Sciatic nerve (tissue), 2 donors: Measurements from ENCODE around the gene IQGAP3. TPM values are rescaled to one million over a fixed set of nuclear protein-coding genes. Genes with fewer than 3 reads are reported as not detected.
A peak's percentile ranks its signal among the peaks of the same experiment; 100 is the strongest.

Source experiments
- ATAC-seq: fragments of 200-7000 bp; cut with Tn5 transposase; one replicate; pipeline ENCODE4 v1.9.1; 2020; ENCODE audit warnings: mild to moderate bottlenecking, moderate library complexity
- DNase-seq: peaks from one replicate; pipeline ENCODE4 v3.0.0-alpha.2; 2020; ENCODE audit warnings: low spot score
- intact Hi-C: fragments of 100-400 bp; cut with DNase I; formaldehyde crosslinking; loops from one replicate; pipeline ENCODE4 v1.14.2; 2022
- total RNA-seq: library from RNA; stranded (reverse); fragmentation: NEBNext Ultra II Directional; extraction: Animal tissue kit (Norgen Biotek cat#: 25700); gene quantifications from one replicate; pipeline ENCODE4 v1.2.1, GENCODE V29; 2021
- donor health status: DM: no; HTN: no; CAD: no.
- donor health status: DM: no; HTN: no; CAD: no.

IQGAP3 gene
- total RNA-seq, 1 donor from 2014 or later, result 0.76 TPM

DNA sequence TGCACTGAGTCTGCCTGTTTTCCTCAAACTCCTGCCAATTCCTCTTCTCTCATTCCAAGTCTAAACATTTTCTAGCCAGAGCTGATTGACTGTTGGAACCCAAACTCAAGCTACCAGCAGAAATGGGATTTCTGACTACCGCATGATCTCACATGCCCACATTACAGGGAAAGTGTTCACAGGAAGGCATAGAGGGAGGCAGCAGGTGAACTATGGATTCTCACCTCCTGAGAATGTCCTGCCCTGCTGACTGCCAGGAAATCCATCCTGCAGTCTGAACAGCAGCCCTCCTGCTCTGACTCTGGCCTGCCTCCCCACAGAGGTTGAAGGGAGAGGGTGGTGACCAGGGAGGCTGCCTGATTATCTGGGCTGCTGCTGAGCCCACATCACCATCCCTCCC is 22.5 kb downstream of the IQGAP3 start:
- DNase-seq (no peak), ATAC-seq (no peak)
- intact Hi-C loops, result no loop called here

DNA sequence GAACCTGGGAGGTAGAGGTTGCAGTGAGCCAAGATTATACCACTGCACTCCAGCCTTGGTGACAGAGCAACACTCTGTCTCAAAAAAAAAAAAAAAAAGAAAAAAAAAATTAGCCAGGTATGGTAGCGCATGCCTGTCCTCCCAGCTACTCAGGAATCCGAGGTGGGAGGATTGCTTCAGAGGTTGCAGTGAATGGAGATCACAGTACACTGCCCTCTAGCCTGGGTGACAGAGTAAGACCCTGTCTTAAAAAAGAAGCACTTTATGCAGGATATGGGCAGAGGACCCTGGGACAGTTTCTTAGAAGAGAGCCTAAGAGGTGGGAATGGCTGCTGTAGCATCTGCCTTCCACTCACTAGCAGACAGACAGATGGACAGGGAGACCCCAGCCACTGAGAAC is 23.0 kb downstream of the IQGAP3 start:
- intact Hi-C loops, result no loop called here
- DNase-seq (no peak), ATAC-seq (no peak)

DNA sequence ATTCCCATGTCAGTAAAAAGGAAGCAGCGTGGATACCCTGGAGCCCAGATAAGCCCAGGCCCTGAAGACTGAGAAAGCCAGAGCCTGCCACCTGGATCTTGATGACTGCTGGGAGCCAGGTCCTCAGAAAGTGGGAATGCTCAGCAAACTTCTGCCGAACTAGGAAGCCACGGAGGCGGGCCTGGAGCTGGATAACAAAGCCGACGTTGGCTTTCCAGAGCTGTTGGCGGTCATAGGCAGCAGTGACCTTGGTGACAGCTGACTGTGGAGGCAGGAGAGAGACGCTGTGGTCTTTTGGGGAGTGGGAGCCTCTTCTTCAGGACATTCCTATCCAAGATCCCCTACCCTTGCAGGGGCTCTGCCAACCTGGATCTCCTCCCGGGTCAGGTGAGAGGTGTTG is 24.4 kb downstream of the IQGAP3 start:
- no peak for ATAC-seq
- DNase-seq, result no peak
- intact Hi-C loops, result no loop called here

DNA sequence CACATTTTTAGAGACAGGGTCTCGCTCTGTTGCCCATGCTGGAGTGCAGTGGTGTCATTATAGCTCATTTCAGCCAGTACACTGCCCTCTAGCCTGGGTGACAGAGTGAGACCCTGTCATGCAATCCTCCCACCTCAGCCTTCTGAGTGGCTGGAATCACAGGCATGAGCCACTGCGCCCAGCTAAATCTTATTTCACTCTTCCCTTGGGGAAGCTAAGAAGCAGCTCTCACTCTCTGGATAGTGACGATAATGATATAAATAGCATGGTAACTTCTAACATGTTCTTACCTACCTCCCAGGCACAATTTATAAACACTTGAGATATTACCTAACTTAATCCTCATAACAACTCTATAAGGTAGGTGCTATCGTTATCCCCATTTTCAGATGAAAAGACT is 24.9 kb downstream of the IQGAP3 start:
- no peak for ATAC-seq
- intact Hi-C loops, result no loop called here
- no peak for DNase-seq

DNA sequence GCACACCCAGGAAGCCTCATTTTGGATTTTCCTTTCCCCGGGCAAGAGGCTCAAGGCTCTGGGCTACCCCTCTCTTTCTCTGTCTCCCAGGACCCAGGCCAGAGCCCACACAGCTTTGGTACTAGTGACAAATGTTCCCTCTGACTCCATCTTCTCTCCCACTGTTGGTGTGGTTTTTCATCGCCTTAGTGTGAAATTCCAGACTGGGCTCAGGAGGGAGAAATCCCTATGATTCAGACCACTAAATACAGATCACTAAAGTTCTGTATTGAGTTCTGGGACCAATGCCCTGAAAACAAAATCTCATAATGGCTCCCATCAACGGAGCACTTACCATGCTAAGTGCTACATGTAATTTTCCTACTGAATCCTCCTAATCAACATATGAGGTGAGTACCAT is 26.1 kb downstream of the IQGAP3 start:
- intact Hi-C loops, result no loop called here
- DNase-seq (no peak), ATAC-seq (no peak)

DNA sequence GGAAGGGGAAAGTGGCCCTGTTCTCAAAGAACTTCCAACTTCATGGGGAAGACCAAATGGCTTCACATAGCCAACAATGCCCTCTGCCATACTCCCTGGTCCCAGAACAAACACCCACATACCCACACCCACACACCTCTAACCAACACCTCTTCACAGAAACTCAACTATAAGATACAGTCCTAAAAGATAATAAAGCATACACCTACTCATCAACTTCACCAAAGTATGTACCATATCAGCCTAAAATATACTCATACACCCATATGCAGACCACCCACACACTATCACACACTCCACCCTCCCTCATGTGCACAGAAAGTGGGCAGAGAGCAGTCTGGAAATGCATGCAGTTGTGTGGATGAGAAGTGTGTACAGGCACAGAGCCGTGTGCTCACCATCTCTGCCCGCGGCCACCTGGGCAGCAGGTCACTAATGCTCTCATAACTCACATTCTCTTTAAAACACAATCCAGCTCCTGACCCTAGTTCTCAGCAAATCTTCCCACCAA is 27.7 kb downstream of the IQGAP3 start:
- DNase-seq (peak; percentile 4), ATAC-seq (no peak)
- intact Hi-C loops, result no loop called here

DNA sequence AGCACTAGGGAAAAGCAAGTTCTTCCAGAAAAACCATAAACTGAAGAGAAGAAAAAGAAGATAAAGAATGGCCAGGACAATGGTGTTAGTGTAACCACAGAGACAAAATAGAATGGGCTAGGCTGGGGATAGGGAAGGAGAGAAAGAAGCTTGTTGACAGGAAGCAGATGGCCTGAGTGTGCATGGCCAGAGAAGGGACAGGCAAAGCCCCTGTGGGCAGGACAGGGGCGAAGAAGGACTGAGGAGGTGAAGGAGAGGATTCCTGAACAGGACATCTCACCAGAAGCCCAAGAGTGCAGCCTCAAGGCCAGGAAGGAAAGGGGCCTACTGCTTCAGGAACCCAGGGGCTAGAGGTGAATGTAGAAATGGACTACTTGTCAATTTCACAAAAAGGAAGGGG is 29.3 kb downstream of the IQGAP3 start:
- intact Hi-C loops, result no loop called here
- ATAC-seq (no peak), DNase-seq (no peak)

DNA sequence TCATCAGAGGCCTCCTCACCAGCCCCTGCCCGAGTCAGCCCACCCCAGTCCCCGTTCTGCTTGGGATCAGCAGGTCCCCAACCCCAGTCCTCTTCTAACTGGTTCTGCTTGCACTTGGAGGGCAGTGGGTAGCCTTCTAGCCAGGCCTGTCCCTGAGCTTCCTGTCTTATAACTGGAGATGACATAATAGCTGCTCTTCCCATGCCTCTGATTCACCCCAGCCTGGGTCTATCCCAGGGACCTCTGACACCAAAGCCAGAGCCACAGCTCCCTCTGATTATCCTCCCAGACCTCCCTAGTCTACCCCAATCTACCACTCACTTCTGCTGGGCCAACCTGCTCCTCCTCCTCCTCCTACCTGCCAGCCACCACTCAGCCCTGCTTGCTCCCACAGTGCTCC is 31.4 kb downstream of the IQGAP3 start:
- DNase-seq (no peak), ATAC-seq (peak; percentile 35)
- intact Hi-C loops, result no loop called here

DNA sequence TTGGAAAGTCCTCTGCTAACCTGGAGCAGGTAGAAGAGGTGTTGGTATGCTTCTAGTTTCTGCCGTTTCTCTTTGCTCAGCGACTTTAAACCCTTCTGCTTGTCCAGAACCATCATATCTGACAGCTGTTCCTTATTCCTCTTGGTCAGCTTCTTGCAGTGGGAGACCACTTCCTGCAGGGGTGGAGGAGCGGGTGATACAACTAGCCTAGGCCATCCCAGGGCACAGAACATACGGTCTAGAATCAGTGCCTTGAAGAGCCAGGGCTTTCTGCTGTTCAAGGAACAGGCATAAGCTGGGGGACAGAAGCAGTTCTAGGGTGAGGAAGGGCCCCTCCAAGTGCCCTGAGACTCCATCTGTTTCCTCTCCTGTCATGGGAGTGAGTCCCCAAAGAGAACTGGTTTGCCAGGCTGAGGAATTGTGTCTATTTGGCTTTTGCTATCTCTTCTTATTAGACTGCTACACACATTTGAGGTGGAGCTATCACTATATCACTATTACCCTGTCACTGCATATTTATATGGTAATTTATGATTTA is 32.5 kb downstream of the IQGAP3 start:
- ATAC-seq (peak; percentile 54), DNase-seq (no peak)
- intact Hi-C loops, result no loop called here

DNA sequence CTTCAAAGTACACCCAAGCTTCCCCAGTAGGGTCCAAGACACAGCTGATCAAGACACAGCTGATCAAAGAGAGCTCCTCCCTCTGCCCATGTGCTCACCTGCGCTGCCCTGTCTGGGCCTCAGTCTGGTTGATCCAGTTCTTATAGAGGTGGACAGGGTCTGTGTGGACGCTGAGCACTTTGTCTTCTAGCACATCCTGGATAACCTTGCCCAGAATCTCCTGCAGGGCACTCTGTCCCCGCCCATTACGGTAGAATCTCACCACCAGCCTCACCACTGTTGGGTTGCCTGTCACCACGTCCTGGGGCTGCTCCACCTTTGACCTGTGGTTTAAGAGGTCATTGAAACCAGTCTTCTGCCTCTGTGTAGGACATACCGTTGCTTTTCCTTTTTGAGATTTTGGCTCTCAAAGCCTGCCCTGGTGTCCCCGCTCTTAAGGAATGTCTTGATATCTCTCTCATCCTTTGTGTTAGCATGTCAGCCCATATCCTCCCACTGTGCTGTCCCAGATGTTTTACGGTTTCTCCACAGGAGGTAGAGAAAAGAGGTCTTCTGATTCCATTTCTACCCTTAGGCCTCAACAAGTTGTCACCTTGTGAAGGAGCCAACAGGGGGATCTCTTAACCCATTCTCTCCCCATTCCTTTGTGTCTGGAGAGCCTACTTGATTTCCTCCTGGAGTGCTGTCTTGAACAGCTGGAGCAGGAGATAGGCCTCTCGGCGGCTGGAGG is 33.5 kb downstream of the IQGAP3 start:
- ATAC-seq (no peak), DNase-seq (no peak)
- intact Hi-C loops, result no loop called here

DNA sequence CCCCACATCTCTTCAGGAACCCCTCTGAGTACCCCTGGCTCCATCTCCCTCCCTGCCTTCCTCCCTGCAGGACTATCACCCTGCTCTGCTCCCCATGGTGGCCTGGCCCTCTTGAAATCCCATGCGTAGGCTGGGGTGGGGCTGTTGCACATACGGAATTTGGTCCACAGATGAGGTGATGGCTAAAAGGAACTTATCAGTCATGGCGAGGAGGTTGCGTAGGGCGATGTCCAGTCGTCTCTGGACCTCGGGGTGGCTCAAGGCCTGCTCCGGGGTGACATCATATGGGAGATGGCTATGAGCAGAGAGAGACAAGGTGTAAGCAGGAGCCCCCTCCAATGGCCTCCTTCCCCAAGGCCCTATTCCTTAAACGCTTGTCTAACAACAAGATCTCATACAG is 35.3 kb downstream of the IQGAP3 start:
- ATAC-seq (no peak), DNase-seq (no peak)
- intact Hi-C loops, result no loop called here

DNA sequence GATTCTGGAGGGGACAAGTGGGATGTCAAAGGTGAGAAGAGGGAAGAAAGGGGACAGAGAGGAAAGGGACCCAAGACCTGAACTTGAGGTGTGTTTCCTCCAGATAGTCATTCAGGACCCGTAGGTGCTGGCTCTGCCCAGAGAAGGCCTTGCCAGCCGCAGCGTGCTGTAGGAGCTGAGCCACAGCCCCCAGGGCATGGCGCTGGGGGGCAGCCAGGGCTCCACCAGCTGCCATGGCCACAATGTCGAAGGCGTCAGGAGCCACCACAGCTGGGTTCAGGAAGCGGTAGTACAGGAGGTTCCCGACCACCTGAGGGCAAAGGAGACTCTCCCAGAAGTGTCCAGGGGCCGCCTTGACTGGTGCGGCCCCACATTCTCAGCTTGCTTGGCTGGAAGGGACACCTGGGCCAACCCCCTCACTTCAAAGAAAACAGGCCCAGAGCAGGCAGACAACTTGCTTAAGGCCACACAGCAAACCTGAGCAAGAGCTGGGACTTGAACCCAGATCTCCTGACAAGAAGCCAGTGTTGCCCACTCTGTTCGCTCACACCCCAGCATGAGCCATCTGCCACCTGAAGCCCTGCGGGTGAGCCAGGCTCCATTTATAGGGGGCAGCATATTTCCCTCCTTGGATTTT is 37.8 kb downstream of the IQGAP3 start:
- intact Hi-C loops, result no loop called here
- DNase-seq (peak; percentile 13), ATAC-seq (no peak)

DNA sequence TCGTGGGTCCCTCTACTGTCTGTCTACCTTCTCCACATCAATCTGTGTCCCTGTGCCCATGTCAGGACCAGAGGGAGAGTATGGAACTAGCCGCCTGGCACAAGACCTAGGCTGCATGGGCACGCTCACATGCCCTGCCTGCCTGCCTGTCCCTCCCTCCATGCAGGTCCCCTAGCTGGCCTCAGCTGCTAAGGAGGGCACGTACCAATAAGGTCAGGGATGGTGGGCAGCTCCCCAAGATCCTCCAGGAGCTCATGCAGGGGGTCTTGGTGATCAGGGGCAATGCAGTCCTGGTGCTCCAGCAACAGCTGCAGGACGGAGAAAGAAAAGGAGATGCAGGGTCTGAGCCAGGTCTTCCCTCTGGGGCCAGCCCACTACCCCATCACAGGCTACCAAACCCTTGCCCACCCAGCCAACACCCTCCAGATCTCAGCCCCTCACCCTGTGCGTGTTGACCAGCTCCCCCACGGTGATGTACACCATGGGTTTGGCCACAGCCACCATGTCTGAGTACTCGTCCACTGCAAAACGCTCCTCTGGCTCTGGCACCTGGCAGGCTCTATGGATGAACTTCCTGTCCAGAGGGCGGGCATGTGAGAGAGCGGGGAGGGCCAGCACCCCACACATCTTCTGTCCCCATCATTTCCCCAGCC is 38.7 kb downstream of the IQGAP3 start:
- no peak for ATAC-seq
- intact Hi-C loops, result no loop called here

DNA sequence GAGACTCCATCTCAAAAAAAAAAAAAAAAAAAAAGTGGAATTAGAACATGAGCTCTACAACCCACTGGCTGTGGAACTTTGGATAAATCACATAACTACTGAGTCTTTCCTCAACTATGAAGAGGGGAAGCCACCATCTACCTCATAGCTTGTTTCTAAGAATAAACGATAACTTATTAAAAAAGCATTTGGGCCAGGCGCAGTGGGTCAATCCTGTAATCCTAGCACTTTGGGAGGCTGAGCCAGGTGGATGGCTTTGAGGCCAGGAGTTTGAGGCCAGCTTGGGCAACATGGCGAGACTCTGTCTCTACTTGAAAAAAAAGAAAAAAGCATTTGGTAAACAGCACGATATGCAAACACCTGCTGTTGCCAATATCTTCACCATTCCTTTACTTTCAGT is 40.0 kb downstream of the IQGAP3 start:
- intact Hi-C loops, result no loop called here
- ATAC-seq (no peak), DNase-seq (no peak)

More for the DNA sequence above, 38.7 kb downstream of the IQGAP3 start:
- DNase-seq, result peak; percentile 35

DNA sequence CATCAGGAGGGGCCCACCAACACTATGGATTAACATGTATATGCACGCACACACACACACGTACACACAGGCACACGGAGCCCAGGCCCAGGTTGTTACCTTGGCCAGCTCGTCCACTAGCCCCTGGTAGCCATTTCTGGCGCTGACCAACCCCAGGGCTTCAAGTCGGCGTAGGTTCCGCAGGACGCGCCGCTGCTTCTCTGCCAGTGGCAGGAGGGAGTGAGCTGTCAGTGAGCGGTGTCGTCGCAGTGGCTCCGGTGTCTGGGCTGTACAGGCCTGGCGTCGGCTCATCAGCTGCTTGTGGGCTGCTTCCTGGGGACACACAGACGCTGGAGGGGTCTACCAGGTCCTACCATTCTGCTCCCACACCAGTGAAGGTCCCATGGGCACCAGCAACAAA is 42.4 kb downstream of the IQGAP3 start:
- no peak for DNase-seq
- intact Hi-C loops, result no loop called here
- ATAC-seq, result no peak

DNA sequence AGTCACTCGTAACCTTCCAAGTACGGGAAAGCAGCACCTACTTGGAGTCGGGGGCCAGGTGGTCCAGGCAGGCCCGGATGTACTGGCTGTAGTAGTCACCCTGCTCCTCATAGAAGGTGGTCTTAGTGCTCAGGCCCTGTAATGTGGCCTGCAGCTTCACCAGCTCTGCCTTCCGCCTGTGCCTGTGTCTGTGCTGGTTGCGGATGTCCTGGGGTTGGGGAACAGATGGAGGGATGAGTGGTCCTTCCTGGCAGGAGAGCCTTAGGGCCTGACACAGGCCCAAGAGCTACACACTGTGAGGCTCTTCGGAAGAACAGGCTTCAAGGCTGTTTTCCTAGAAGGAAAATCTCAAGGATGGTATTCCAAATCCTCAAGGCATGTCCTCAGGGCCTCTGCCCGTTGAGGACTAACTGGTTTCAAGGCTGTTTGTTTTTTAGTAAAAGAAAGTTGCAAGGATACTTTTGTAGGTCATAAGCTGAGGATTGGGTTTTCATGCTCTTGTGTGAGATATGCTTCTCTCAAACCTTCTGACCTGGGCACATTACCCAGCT is 43.4 kb downstream of the IQGAP3 start:
- DNase-seq, result no peak
- intact Hi-C loops, result no loop called here
- ATAC-seq, result no peak

DNA sequence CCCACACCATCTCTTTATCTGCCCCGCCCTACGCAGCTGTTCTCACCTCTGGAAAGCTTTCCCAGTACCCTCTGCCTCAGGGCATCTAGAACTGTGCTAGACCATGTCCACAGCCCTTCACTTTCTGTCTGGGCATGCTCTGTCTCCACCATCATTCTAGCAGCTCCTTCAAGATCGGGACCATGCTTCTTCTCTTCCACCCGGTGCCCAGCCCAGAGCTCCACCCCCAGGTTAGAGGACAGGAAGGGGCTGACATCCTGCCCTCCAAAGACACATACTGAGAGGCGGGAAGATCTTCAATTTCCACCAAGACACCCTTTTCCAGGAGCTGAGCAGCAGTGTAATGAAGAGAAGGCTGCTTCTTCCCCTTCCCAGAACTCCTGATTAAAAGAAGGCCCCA is 44.1 kb downstream of the IQGAP3 start:
- intact Hi-C loops, result no loop called here
- ATAC-seq, result no peak
- no peak for DNase-seq

DNA sequence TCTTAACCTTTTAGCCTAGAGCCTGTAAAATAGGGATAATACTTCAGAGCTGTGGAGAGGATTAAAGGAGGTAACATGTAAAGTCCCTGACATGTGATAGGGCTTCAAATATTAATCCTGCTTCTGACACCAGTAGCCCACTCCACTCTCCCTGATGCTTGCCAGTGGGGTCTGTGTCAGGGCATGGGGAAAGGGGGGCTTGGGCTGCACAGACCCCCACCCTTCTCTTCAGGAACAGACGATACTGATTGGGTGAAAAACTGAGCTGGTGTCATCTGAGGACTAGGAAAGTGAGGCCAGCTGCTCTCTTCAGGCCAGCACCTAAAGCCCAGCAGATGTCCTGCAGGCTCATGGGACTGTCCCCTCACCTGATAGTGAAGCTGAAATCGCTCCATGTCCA is 44.8 kb downstream of the IQGAP3 start:
- ATAC-seq (no peak), DNase-seq (no peak)
- intact Hi-C loops, result no loop called here

DNA sequence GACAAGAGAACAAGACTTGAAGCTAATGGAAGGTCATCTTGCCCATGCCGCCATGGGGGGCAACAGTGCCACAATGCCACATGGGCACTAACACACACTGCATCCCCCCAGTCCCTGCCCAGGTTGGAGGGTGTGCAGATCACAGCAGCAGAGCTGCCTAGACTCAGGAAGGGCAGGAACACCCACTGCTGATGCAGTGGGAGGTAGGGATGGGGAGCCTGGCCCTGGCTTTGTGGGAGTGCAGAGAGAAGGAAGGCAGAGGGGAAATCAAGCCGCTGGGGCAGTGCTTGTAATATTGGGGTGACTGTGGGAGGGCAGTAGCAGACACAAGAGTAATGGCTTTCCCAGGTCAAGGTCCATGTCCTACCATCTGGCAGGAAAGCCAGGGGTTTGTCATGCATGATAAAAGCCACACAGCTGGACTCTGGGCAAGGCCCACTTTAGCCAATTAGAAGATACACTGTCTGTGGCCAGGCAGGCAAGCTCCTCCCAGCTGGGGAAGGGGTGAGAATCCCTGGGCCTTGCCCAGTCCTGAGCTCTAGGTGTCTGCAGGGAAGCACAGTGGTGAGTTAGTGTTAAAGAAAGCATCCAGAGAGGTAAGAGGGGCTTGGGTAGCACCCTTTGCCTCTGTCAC is 46.4 kb downstream of the IQGAP3 start:
- DNase-seq, result no peak
- intact Hi-C loops, result no loop called here
- ATAC-seq, result no peak
